Fibroblast of villous mesenchyme (primary cell): ENCODE data around the gene FFAR1. TPM values are rescaled to one million over a fixed set of nuclear protein-coding genes. Genes with fewer than 3 reads are reported as not detected.

Experiments
- DNase-seq: peaks from one replicate; pipeline ENCODE4 v3.0.0-alpha.2; 2010; ENCODE audit warnings: low read depth
- H3K4me3 ChIP-seq: 2 replicates; pipeline ENCODE4 v1.5.1; 2011; ENCODE audit warnings: low read depth, mild to moderate bottlenecking, low read length
- total RNA-seq: library from RNA; depleted of rRNA; stranded (reverse); fragments of >200 nt; gene quantifications from 2 replicates; pipeline ENCODE4 v1.2.3, GENCODE V29; 2012
- TF ChIP-seq, protein P1 (sequence below): IDR thresholded peaks from 2 replicates; pipeline ENCODE4 v1.5.1; 2012; ENCODE audit warnings: low read depth, mild to moderate bottlenecking, low read length; ENCODE audit not compliant: insufficient read depth

The FFAR1 gene
- total RNA-seq, 1 donor = not detected

DNA sequence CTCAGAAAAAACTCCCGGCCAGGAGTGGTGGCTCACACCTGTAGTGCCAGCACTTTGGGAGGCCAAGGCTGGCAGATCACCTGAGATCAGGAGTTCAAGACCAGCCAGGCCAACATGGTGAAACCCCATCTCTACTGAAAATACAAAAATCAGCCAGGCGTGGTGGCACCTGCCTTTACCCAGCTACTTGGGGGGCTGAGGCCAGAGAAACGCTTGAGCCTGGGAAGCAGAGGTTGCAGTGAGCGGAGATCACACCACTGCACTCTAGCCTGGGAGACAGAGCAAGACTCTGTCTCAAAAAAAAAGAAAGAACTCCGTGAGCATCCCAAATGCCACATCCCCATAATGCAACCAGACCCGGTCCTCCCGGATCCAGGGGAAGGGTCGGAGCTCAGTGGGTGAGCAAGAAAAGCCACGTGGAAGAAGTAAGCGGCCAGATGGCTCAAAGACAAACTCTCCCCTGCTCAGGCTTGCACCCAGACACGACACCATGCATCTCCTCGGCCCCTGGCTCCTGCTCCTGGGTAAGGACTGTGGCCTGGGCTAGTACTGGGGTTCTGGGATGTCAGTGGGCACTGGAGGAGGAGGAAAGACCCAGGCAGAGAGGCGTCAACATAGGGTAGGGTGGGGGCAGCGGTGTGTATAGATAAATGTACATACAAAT is 16.0 kb upstream of the FFAR1 start:
- no peak overlapping the region for H3K4me3 ChIP-seq
- TF ChIP-seq, protein P1, sequence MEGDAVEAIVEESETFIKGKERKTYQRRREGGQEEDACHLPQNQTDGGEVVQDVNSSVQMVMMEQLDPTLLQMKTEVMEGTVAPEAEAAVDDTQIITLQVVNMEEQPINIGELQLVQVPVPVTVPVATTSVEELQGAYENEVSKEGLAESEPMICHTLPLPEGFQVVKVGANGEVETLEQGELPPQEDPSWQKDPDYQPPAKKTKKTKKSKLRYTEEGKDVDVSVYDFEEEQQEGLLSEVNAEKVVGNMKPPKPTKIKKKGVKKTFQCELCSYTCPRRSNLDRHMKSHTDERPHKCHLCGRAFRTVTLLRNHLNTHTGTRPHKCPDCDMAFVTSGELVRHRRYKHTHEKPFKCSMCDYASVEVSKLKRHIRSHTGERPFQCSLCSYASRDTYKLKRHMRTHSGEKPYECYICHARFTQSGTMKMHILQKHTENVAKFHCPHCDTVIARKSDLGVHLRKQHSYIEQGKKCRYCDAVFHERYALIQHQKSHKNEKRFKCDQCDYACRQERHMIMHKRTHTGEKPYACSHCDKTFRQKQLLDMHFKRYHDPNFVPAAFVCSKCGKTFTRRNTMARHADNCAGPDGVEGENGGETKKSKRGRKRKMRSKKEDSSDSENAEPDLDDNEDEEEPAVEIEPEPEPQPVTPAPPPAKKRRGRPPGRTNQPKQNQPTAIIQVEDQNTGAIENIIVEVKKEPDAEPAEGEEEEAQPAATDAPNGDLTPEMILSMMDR = no peak
- no peak for DNase-seq

DNA sequence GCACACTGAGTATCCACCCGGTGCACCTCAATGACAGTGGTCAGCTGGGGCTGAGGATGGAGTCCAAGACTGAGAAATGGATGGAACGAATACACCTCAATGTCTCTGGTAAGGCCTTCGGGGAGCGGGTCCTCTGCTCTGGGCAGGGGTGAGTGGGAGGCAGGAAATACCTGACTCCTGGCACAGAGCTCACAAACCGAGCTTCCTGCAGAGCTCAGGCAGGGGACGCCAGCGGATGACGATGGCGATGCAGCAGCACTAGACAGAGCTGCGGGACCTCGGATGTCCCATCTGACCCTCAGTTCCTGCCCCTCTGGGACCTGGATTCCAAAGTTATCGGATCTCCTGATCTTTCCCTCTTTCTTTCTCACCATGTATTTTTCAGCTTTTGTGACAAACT is 14.9 kb upstream of the FFAR1 start:
- TF ChIP-seq, protein P1 = no peak
- no peak for DNase-seq
- no peak overlapping the region for H3K4me3 ChIP-seq

DNA sequence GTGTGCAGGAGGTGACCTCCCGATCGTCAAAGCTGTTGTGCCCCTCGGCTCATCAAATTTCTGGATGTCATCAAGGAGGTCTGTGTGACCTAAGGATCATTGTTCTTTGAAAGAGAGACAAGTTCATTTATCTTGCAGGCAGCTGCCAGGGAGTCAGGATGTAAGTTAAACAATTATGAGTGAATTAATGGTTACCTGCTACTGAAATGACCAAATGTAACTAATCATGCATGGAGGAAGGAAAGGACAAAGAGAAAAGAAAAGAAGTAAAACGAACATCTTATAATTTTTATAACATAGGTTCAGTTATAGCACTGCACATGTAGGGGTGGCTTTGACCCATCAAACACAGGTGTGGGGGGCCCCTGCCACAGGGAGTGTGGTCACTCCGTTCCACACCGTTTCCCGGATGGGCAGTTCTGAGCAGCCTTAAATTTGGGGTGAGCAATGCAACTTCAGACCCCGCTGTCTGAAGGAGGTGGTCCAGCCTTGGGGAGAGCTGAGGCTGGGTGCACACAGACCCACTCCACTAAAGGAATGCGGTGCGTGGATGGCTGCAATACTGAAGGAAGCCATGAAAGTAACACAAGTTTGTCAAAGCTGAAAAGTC is 13.5 kb upstream of the FFAR1 start:
- TF ChIP-seq, protein P1 = no peak
- no peak overlapping the region for H3K4me3 ChIP-seq
- DNase-seq = no peak

DNA sequence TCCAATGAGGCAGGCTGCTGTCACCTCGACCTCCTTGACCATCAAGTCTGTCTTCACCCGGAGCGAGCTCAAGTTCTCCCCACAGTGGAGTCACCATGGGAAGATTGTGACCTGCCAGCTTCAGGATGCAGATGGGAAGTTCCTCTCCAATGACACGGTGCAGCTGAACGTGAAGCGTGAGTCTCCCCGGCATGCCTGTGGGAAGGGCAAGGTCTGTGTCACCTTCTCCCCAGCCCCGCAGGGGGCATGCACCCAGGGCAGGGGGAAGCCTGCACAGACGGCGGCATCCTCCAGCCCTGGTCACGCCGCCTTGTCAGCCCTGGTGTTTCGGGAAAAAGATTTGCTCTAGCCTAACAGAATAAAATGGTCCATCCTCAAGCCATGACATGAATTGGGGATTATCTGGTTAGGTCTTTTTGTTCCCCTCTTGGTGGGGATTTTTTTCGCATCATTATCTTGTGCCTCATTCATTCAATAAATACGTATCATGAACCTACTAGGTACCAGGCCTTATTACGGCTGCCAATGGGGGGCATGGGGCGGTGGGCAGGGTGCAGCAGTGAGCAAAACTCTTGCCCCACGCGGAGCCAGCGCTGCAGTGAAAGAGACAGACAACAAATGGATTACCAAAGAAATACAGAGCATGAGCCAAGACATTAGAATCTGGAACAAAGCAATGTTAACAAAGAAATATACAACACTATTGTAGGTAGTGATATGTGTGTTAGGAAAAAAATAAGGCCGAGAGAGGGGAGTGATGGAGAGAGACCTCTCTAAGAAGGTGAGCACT is 11.3 kb upstream of the FFAR1 start:
- TF ChIP-seq, protein P1 = no peak
- H3K4me3 ChIP-seq = no peak overlapping the region
- no peak for DNase-seq

DNA sequence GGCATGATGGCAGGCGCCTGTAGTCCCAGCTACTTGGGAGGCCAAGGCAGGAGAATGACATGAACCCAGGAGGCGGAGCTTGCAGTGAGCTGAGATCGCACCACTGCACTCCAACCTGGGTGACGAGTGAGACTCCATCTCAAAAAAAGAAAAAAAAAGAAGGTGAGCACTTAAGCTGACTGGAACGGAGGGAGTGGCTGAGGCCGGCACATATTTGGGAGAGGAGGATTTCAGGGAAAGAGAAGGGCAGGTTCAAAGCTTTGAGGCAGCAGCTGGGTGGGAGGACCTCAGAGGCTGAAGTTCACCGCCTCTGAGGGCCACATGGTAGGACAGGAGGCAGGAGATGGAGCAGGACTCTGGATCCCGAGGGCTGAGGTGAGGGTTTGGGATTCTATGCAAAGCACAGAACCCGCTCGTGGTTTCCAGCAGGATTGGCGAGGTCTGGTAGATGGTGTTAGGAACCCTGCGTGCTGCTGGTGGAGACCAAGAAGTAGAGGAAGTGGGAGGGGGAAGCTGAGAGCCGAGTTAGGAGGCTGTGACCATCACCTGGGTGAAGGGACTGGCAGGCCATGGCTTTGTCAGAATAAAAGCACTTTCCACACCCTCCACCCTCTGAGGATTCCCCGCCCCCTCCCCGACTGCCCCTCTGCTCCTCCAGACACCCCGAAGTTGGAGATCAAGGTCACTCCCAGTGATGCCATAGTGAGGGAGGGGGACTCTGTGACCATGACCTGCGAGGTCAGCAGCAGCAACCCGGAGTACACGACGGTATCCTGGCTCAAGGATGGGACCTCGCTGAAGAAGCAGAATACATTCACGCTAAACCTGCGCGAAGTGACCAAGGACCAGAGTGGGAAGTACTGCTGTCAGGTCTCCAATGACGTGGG is 10.4 kb upstream of the FFAR1 start:
- TF ChIP-seq, protein P1 = no peak
- no peak overlapping the region for H3K4me3 ChIP-seq
- no peak for DNase-seq

DNA sequence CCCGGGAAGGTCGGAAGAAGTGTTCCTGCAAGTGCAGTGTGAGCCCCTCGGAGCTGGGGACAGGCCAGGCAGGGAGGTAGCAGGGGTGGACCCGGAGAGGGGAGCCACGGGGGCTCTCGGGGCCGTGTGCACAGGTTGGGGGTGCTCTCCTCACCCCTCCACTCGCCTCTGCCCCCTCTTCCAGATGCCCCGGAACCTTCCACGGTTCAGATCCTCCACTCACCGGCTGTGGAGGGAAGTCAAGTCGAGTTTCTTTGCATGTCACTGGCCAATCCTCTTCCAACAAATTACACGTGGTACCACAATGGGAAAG is 9.8 kb upstream of the FFAR1 start:
- DNase-seq = no peak
- no peak overlapping the region for H3K4me3 ChIP-seq
- TF ChIP-seq, protein P1 = no peak
